OCI-LY7 (cell line): ENCODE results near the gene CHAF1A. TPM values are rescaled to one million over a fixed set of nuclear protein-coding genes. Genes with fewer than 3 reads are reported as not detected.

Experiments
- BruUV-seq: library from RNA; stranded (reverse); fragments of 400-500 nt; replicated peaks from 2 replicates; lab custom pipeline; 2021; lab: Mats Ljungman, UMichigan
- CTCF ChIA-PET: fragments of 300-600 bp; sonication (Branson Sonifier 250); formaldehyde crosslinking; loops from one replicate; lab custom pipeline; 2022; ENCODE audit warnings: antibody characterized with exemption; ENCODE audit not compliant: unreplicated experiment; lab: Charles Lee
- POLR2A ChIA-PET: fragments of 300-600 bp; sonication (Branson Sonifier 250); formaldehyde crosslinking; loops from one replicate; lab custom pipeline; 2022; ENCODE audit warnings: antibody characterized with exemption; lab: Charles Lee
- DNase-seq: peaks from one replicate; pipeline ENCODE4 v3.0.0-alpha.2; 2015; ENCODE audit warnings: low spot score
- H2AFZ ChIP-seq: fragments of 200-600 bp; sonication (generic), shearing (Covaris generic); 2 replicates; pipeline ENCODE4 v1.6.1; 2014; ENCODE audit warnings: mild to moderate bottlenecking, antibody characterized with exemption, low read length, moderate library complexity
- H3K27ac ChIP-seq: fragments of 200-600 bp; sonication (generic); 2 replicates; pipeline ENCODE4 v1.5.1; 2014; ENCODE audit warnings: mixed run types, low read depth, mild to moderate bottlenecking, moderate library complexity, low read length, inconsistent platforms; ENCODE audit not compliant: poor library complexity, severe bottlenecking
- H3K36me3 ChIP-seq: fragments of 200-600 bp; sonication (generic); 2 replicates; pipeline ENCODE4 v1.6.1; 2014; ENCODE audit warnings: mild to moderate bottlenecking, antibody characterized with exemption, low read length, moderate library complexity, mixed read lengths; ENCODE audit not compliant: insufficient read depth
- H3K4me1 ChIP-seq: fragments of 200-600 bp; sonication (generic); 2 replicates; pipeline ENCODE4 v1.5.1; 2014; ENCODE audit warnings: mild to moderate bottlenecking, low read length; ENCODE audit not compliant: insufficient read depth, poor library complexity, severe bottlenecking
- H3K4me2 ChIP-seq: fragments of 200-600 bp; sonication (generic); 2 replicates; pipeline ENCODE4 v1.6.1; 2014; ENCODE audit warnings: mild to moderate bottlenecking, low read length
- H3K4me3 ChIP-seq: fragments of 200-600 bp; sonication (generic); 2 replicates; pipeline ENCODE4 v1.5.1; 2014; ENCODE audit warnings: mild to moderate bottlenecking, low read depth, low read length; ENCODE audit not compliant: poor library complexity, severe bottlenecking
- H3K79me2 ChIP-seq: fragments of 200-600 bp; sonication (generic); 2 replicates; pipeline ENCODE4 v1.6.1; 2016; ENCODE audit warnings: low read depth, mild to moderate bottlenecking, low read length, moderate library complexity, mixed read lengths; ENCODE audit not compliant: insufficient read depth
- H3K9me2 ChIP-seq: fragments of 200-600 bp; sonication (generic); 2 replicates; pipeline ENCODE4 v1.6.1; 2016; ENCODE audit warnings: mild to moderate bottlenecking, low read length, mixed read lengths; ENCODE audit not compliant: insufficient read depth
- H3K9me3 ChIP-seq: fragments of 200-600 bp; sonication (generic); 2 replicates; pipeline ENCODE4 v1.6.1; 2014; ENCODE audit warnings: mild to moderate bottlenecking, mixed run types, low read length, mixed read lengths
- H4K20me1 ChIP-seq: fragments of 200-600 bp; sonication (generic); 2 replicates; pipeline ENCODE4 v1.6.1; 2014; ENCODE audit warnings: mild to moderate bottlenecking, antibody characterized with exemption, low read length, moderate library complexity, mixed read lengths; ENCODE audit not compliant: insufficient read depth
- EZH2phosphoT487 ChIP-seq: fragments of 200-600 bp; sonication (generic); IDR thresholded peaks from 2 replicates; pipeline ENCODE4 v1.6.1; 2018; ENCODE audit warnings: low read depth, borderline replicate concordance, mild to moderate bottlenecking, mixed run types, antibody characterized with exemption, low read length, moderate library complexity, mixed read lengths
- intact Hi-C: fragments of 100-400 bp; cut with micrococcal nuclease; formaldehyde crosslinking; loops from one replicate; pipeline ENCODE4 v1.10.0; 2022; ENCODE audit not compliant: unreplicated experiment
- total RNA-seq, 2 experiments: library from RNA; depleted of rRNA in 1 of 2; stranded (reverse); fragments of >200 nt in 1 of 2; shearing (Covaris generic) in 1 of 2; gene quantifications; 2 replicates each; pipeline ENCODE4 v1.2.3, GENCODE V29; 2014 to 2022
- TF ChIP-seq, protein P1 (sequence below): fragments of 200-600 bp; sonication (generic); conservative IDR thresholded peaks from 2 replicates; pipeline ENCODE4 v1.5.1; 2014; ENCODE audit warnings: mild to moderate bottlenecking, antibody characterized with exemption, low read length, moderate library complexity, mixed read lengths

CHAF1A gene
- total RNA-seq, 2 experiments from 2014 or later: 107 to 119 TPM

GRCh38 chr19:4376671-4376990 is 25.8 kb upstream of the CHAF1A start:
- Histone ChIP-seq H3K9me3 (no peaks in the 10 kb centered on the region), H4K20me1 (peaks cover 31% of the 10 kb centered on the region), H3K79me2 (peaks cover 22% of the 10 kb centered on the region; the same call in 1 of the 2 replicates), H3K4me1 (peaks cover 54% of the 10 kb centered on the region), H3K36me3 (no peaks in the 10 kb centered on the region), H3K27ac (no peak overlapping the region), H2AFZ (no peak overlapping the region), H3K4me2 (peak overlapping the region; percentile 78), H3K4me3 (no peak overlapping the region), H3K9me2 (no peaks in the 10 kb centered on the region)
- DNase-seq: no peak
- no TSS peak for BruUV-seq
- ChIA-PET POLR2A (interaction anchor here (0.7 kb wide), 1 partner anchor 48 kb away, joined by 6 read pairs; no protein-coding TSS in a partner anchor), CTCF (no interaction called here)
- intact Hi-C loops: no loop called here
- TF ChIP-seq, protein P1, sequence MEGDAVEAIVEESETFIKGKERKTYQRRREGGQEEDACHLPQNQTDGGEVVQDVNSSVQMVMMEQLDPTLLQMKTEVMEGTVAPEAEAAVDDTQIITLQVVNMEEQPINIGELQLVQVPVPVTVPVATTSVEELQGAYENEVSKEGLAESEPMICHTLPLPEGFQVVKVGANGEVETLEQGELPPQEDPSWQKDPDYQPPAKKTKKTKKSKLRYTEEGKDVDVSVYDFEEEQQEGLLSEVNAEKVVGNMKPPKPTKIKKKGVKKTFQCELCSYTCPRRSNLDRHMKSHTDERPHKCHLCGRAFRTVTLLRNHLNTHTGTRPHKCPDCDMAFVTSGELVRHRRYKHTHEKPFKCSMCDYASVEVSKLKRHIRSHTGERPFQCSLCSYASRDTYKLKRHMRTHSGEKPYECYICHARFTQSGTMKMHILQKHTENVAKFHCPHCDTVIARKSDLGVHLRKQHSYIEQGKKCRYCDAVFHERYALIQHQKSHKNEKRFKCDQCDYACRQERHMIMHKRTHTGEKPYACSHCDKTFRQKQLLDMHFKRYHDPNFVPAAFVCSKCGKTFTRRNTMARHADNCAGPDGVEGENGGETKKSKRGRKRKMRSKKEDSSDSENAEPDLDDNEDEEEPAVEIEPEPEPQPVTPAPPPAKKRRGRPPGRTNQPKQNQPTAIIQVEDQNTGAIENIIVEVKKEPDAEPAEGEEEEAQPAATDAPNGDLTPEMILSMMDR: no peak
- TF ChIP-seq EZH2phosphoT487: no peak

- H3K36me3 ChIP-seq: no peaks in the 10 kb centered on the region
- H4K20me1 ChIP-seq: peaks cover 31% of the 10 kb centered on the region
- no TSS peak for BruUV-seq
- no peak overlapping the region for H3K27ac ChIP-seq
- POLR2A ChIA-PET: interaction anchor here (0.7 kb wide), 1 partner anchor 47 kb away, joined by 6 read pairs; no protein-coding TSS in a partner anchor
- peak overlapping the region; percentile 78 for H3K4me2 ChIP-seq
- no peak overlapping the region for H3K4me3 ChIP-seq
- no peaks in the 10 kb centered on the region for H3K9me3 ChIP-seq
- peaks cover 54% of the 10 kb centered on the region for H3K4me1 ChIP-seq
- no peak for DNase-seq
- H3K79me2 ChIP-seq: peaks cover 22% of the 10 kb centered on the region; the same call in 1 of the 2 replicates
- TF ChIP-seq, protein P1: no peak
- TF ChIP-seq EZH2phosphoT487: no peak
- no peaks in the 10 kb centered on the region for H3K9me2 ChIP-seq
- CTCF ChIA-PET: no interaction called here
- intact Hi-C loops: no loop called here
- H2AFZ ChIP-seq: no peak overlapping the region
Observed at GRCh38 chr19:4376991-4377781, 25.3 kb upstream of the CHAF1A start.

DNA sequence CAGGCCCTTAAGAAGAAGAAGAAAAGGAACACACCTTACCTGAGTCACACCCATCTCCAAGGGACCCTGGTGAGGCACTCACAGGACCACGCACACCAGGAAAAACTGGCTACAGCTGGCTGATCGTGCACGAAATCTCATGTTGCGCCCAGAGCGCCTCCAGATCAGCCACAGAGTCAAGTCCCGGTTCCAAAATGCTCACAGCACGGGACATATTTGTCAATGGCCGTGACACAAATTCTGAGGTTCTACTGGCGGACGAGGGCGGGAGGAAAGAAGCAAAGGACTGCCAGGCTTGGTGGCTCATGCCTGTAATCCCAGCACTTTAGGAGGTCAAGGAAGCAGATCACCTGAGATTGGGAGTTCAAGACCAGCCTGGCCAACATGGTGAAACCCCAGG is 23.6 kb upstream of the CHAF1A start:
- peaks cover 31% of the 10 kb centered on the region for H4K20me1 ChIP-seq
- peaks cover 54% of the 10 kb centered on the region for H3K4me1 ChIP-seq
- peaks cover 6% of the 10 kb centered on the region; the same call in 1 of the 2 replicates for H3K36me3 ChIP-seq
- ChIA-PET POLR2A (no interaction called here), CTCF (no interaction called here)
- H3K27ac ChIP-seq: no peak overlapping the region
- DNase-seq: no peak
- H3K4me3 ChIP-seq: no peak overlapping the region
- no peaks in the 10 kb centered on the region for H3K9me2 ChIP-seq
- TF ChIP-seq, protein P1: no peak
- no peak for TF ChIP-seq EZH2phosphoT487
- intact Hi-C loops: no loop called here
- no peak overlapping the region for H2AFZ ChIP-seq
- H3K4me2 ChIP-seq: peak overlapping the region; percentile 88
- H3K9me3 ChIP-seq: no peaks in the 10 kb centered on the region
- no TSS peak for BruUV-seq
- peaks cover 22% of the 10 kb centered on the region; the same call in 1 of the 2 replicates for H3K79me2 ChIP-seq
